K562 (cell line): Measurements from ENCODE around the gene GPR27. TPM values are rescaled to one million over a fixed set of nuclear protein-coding genes. Genes with fewer than 3 reads are reported as not detected.

ENCODE experiments used
- CSDE1 ChIP-seq, 2 experiments: fragments of 450-650 bp; IDR thresholded peaks; 2 replicates each; pipeline ENCODE4 v1.6.1; 2016; ENCODE audit warnings: mild to moderate bottlenecking in 1 of 2
- EP400 ChIP-seq: fragments of 450-650 bp; IDR thresholded peaks from 2 replicates; pipeline ENCODE4 v1.6.1; 2017; ENCODE audit warnings: antibody characterized with exemption, mild to moderate bottlenecking, moderate library complexity
- HDAC3 ChIP-seq: fragments of 450-650 bp; IDR thresholded peaks from 2 replicates; pipeline ENCODE4 v1.6.1; 2018; ENCODE audit warnings: borderline replicate concordance, mild to moderate bottlenecking, moderate library complexity; ENCODE audit not compliant: partially characterized antibody
- JUNB ChIP-seq: fragments of 450-650 bp; formaldehyde crosslinking; conservative IDR thresholded peaks from 2 replicates; pipeline ENCODE4 v1.4.0; 2020; ENCODE audit warnings: mild to moderate bottlenecking
- MYNN ChIP-seq, 2 experiments: sonication (generic); formaldehyde crosslinking in 1 of 2; IDR thresholded peaks; 2 replicates each; pipeline versions ENCODE4 v1.5.0 to v1.6.1; 2016 to 2020; ENCODE audit warnings: antibody characterized with exemption in 1 of 2, missing genetic modification reagents in 1 of 2
- POLR2H ChIP-seq: IDR thresholded peaks from 2 replicates; pipeline ENCODE4 v1.6.1; 2016; ENCODE audit warnings: missing genetic modification characterization, low read depth, mild to moderate bottlenecking, control low read depth, missing compliant biosample characterization, moderate library complexity
- RBM25 ChIP-seq: fragments of 200-400 bp; formaldehyde crosslinking; IDR thresholded peaks from 2 replicates; pipeline ENCODE4 v1.6.1; 2018; ENCODE audit warnings: low read length, low read depth, moderate library complexity; ENCODE audit not compliant: severe bottlenecking
- SMARCB1 ChIP-seq: IDR thresholded peaks from 2 replicates; pipeline ENCODE4 v1.6.1; 2011; ENCODE audit warnings: improper control_type of control experiment, low read depth; ENCODE audit not compliant: insufficient read length
- SP1 ChIP-seq: sonication (generic); formaldehyde crosslinking; IDR thresholded peaks from 2 replicates; pipeline ENCODE4 v1.8.1; 2022; ENCODE audit warnings: mild to moderate bottlenecking, missing genetic modification reagents
- THRAP3 ChIP-seq: fragments of 450-650 bp; IDR thresholded peaks from 2 replicates; pipeline ENCODE4 v1.6.1; 2016; ENCODE audit warnings: mild to moderate bottlenecking, inconsistent platforms, borderline replicate concordance
- polyA plus RNA-seq, 8 experiments: library from polyadenylated mRNA; depleted of rRNA in 4 of 8; stranded (reverse) in 5 of 8; unstranded in 3 of 8; fragments of >200 nt; fragmentation: Nextera tagmentation in 2 of 8; fragmentation: Illumina TruSeq in 1 of 8; extraction: Ambion mirVana in 2 of 8; extraction: Trizol in 1 of 8; gene quantifications; 2 replicates each; pipeline versions ENCODE4 v1.2.1 to v1.2.3, GENCODE V29; 2011 to 2014; ENCODE audit warnings: inconsistent platforms in 1 of 8, missing spikeins in 1 of 8
- total RNA-seq, 7 experiments: library from RNA; depleted of rRNA in 6 of 7; stranded (reverse); fragments of >200 nt in 6 of 7; fragmentation: Illumina TruSeq in 2 of 7; extraction: Trizol in 2 of 7; gene quantifications; 2 replicates each; pipeline versions ENCODE4 v1.2.1 to v1.2.3, GENCODE V29; 2011 to 2021; ENCODE audit warnings: low replicate concordance in 1 of 7
- TF ChIP-seq, protein P1 (sequence below): fragments of 200-600 bp; sonication (generic); IDR thresholded peaks from one replicate; pipeline ENCODE4 v1.6.1; 2012; ENCODE audit warnings: mild to moderate bottlenecking, low read depth, low read length, inconsistent platforms
- TF ChIP-seq, protein P2 (sequence below): sonication (generic); formaldehyde crosslinking; IDR thresholded peaks from 2 replicates; pipeline ENCODE4 v1.8.0; 2022; ENCODE audit warnings: mild to moderate bottlenecking, missing genetic modification reagents, borderline replicate concordance
- TF ChIP-seq, protein P3 (sequence below): fragments of 450-650 bp; formaldehyde crosslinking; IDR thresholded peaks from 2 replicates; pipeline ENCODE4 v1.4.0; 2022; ENCODE audit warnings: mild to moderate bottlenecking, moderate library complexity

Gene GPR27
- total and polyA plus RNA-seq, 9 of the 15 experiments (the other 6 are each of a cell fraction or from before 2014, with no cell fraction given), result not detected

DNA sequence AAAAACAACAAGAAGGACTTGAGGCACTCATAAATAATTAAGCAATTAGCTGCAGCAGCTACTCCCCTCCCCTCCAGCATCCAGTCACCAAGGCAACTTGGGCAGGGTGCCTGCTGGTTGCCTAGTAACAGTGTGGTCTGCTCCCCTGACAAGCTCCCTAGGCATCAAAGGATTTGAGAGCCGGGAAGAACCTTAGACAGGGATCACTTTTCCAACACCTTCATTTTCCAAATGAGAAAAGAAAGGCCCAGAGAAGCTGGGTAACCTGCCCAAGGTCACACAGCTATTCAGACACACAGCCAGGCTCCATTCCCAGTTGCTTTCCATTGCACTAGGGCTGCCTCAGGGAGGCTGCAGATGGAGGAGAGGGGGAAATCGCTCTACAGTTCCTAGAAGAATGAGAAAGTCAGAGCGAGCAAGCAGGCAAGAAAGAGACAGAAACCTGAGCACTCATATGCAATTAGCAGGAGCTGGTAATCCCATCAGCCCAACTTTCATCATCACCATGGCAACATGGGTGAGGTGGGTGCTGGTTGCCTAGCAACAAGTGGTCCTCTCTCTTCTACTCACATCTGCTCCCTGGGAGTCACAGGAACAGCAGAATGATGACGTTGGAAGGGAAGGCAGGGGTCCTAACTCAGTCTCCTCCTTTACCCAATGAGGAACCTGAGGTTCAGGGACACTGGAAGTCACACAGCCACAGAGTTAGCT is 24.9 kb upstream of the GPR27 start (continued):
- no peak for TF ChIP-seq THRAP3
- peak; percentile 24; the same call in 1 of the 2 replicates for TF ChIP-seq MYNN (IDR thresholded peaks at IDR 0.05)
- no peak for TF ChIP-seq MYNN (CRISPR knock-in tag; IDR thresholded peaks at IDR 0.05)
- no peak for TF ChIP-seq JUNB (CRISPR knock-in tag)
- TF ChIP-seq CSDE1 (IDR thresholded peaks at IDR 0.05), result peak in 1 of 2 experiments; percentile 80; a peak in 2 of 4 replicates
- no peak for TF ChIP-seq HDAC3
- TF ChIP-seq, protein P1, sequence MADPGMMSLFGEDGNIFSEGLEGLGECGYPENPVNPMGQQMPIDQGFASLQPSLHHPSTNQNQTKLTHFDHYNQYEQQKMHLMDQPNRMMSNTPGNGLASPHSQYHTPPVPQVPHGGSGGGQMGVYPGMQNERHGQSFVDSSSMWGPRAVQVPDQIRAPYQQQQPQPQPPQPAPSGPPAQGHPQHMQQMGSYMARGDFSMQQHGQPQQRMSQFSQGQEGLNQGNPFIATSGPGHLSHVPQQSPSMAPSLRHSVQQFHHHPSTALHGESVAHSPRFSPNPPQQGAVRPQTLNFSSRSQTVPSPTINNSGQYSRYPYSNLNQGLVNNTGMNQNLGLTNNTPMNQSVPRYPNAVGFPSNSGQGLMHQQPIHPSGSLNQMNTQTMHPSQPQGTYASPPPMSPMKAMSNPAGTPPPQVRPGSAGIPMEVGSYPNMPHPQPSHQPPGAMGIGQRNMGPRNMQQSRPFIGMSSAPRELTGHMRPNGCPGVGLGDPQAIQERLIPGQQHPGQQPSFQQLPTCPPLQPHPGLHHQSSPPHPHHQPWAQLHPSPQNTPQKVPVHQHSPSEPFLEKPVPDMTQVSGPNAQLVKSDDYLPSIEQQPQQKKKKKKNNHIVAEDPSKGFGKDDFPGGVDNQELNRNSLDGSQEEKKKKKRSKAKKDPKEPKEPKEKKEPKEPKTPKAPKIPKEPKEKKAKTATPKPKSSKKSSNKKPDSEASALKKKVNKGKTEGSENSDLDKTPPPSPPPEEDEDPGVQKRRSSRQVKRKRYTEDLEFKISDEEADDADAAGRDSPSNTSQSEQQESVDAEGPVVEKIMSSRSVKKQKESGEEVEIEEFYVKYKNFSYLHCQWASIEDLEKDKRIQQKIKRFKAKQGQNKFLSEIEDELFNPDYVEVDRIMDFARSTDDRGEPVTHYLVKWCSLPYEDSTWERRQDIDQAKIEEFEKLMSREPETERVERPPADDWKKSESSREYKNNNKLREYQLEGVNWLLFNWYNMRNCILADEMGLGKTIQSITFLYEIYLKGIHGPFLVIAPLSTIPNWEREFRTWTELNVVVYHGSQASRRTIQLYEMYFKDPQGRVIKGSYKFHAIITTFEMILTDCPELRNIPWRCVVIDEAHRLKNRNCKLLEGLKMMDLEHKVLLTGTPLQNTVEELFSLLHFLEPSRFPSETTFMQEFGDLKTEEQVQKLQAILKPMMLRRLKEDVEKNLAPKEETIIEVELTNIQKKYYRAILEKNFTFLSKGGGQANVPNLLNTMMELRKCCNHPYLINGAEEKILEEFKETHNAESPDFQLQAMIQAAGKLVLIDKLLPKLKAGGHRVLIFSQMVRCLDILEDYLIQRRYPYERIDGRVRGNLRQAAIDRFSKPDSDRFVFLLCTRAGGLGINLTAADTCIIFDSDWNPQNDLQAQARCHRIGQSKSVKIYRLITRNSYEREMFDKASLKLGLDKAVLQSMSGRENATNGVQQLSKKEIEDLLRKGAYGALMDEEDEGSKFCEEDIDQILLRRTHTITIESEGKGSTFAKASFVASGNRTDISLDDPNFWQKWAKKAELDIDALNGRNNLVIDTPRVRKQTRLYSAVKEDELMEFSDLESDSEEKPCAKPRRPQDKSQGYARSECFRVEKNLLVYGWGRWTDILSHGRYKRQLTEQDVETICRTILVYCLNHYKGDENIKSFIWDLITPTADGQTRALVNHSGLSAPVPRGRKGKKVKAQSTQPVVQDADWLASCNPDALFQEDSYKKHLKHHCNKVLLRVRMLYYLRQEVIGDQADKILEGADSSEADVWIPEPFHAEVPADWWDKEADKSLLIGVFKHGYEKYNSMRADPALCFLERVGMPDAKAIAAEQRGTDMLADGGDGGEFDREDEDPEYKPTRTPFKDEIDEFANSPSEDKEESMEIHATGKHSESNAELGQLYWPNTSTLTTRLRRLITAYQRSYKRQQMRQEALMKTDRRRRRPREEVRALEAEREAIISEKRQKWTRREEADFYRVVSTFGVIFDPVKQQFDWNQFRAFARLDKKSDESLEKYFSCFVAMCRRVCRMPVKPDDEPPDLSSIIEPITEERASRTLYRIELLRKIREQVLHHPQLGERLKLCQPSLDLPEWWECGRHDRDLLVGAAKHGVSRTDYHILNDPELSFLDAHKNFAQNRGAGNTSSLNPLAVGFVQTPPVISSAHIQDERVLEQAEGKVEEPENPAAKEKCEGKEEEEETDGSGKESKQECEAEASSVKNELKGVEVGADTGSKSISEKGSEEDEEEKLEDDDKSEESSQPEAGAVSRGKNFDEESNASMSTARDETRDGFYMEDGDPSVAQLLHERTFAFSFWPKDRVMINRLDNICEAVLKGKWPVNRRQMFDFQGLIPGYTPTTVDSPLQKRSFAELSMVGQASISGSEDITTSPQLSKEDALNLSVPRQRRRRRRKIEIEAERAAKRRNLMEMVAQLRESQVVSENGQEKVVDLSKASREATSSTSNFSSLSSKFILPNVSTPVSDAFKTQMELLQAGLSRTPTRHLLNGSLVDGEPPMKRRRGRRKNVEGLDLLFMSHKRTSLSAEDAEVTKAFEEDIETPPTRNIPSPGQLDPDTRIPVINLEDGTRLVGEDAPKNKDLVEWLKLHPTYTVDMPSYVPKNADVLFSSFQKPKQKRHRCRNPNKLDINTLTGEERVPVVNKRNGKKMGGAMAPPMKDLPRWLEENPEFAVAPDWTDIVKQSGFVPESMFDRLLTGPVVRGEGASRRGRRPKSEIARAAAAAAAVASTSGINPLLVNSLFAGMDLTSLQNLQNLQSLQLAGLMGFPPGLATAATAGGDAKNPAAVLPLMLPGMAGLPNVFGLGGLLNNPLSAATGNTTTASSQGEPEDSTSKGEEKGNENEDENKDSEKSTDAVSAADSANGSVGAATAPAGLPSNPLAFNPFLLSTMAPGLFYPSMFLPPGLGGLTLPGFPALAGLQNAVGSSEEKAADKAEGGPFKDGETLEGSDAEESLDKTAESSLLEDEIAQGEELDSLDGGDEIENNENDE, result no peak
- peak; percentile 14 for TF ChIP-seq RBM25
- TF ChIP-seq EP400, result no peak
- no peak for TF ChIP-seq POLR2H (tag)
- TF ChIP-seq, protein P2, sequence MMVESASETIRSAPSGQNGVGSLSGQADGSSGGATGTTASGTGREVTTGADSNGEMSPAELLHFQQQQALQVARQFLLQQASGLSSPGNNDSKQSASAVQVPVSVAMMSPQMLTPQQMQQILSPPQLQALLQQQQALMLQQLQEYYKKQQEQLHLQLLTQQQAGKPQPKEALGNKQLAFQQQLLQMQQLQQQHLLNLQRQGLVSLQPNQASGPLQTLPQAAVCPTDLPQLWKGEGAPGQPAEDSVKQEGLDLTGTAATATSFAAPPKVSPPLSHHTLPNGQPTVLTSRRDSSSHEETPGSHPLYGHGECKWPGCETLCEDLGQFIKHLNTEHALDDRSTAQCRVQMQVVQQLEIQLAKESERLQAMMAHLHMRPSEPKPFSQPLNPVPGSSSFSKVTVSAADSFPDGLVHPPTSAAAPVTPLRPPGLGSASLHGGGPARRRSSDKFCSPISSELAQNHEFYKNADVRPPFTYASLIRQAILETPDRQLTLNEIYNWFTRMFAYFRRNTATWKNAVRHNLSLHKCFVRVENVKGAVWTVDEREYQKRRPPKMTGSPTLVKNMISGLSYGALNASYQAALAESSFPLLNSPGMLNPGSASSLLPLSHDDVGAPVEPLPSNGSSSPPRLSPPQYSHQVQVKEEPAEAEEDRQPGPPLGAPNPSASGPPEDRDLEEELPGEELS, result no peak
- TF ChIP-seq, protein P3, sequence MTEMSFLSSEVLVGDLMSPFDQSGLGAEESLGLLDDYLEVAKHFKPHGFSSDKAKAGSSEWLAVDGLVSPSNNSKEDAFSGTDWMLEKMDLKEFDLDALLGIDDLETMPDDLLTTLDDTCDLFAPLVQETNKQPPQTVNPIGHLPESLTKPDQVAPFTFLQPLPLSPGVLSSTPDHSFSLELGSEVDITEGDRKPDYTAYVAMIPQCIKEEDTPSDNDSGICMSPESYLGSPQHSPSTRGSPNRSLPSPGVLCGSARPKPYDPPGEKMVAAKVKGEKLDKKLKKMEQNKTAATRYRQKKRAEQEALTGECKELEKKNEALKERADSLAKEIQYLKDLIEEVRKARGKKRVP (CRISPR knock-in tag), result no peak
- no peak for TF ChIP-seq SMARCB1
- no peak for TF ChIP-seq SP1
